HG03025 (cell line): ENCODE data around the gene CHID1.

Source experiments
- ATAC-seq: cut with Tn5 transposase; IDR thresholded peaks from one replicate; pipeline ENCODE4 v1.9.1; 2021; ENCODE audit warnings: mild to moderate bottlenecking, moderate library complexity; ENCODE audit not compliant: unreplicated experiment, low FRiP score

Gene CHID1

GRCh38 chr11:889687-890475 lies 20.7 kb downstream of the CHID1 start:
- no peak for ATAC-seq

DNA sequence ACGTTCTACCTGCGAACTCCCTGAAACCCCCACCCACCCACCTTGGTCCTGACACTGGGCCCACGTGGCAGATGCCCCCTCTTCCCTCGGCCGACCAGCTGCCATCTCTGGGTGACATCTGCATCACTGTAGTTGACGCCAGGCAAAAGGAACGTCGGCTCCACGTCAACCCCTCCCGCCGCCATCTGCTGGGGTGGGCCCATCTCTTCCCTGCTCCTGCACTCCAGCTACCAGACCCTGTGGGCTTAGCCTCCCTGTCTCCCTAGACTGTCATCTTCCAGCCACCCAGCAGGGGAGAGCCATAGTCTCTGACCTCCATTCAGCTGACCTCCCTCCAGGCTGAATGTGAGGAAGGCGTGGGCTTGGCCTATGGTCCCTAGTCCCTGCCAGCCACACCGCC lies 21.4 kb downstream of the CHID1 start:
- no peak for ATAC-seq

DNA sequence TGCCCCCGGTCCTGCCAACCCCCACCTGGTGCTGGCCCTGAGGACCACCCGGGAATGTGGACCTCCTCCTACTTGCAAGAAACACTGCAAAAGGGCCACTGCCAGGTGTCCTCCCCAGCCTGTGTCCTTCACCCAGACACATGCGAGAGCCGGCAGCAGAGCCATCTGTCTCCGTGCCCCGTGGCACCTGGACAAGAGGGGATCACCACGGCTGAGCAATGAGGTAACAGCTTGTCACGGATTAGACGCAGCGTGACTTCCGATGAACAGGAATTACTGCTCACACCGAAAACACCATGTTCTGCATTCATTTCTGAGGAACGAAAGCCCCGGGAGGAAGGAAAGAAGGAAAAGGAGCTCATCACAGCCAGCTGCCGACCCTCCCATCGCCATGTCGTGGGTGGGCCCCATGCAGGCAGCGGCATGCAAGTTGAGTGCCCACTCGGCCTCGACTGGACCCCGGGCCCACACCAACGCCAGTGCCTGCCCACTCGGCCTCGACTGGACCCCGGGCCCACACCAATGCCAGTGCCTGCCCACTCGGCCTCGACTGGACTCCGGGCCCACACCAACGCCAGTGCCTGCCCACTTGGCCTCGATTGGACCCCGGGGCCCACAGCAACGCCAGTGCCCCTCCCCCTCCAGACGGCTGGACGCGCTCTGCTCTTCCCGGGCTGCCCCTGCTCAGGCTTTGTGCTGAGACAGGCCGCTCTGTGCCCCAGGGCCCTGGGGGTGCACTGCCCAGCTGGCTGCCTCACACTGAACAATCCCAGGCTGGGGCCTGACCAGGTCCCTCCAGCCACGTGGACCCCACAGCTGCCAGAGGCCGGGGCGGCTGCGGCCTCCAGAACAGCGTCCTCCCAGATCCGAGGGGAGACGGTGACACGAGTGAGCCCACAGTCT lies 22.0 kb downstream of the CHID1 start:
- ATAC-seq = no peak

- ATAC-seq = no peak
These were observed 23.0 kb downstream of the CHID1 start for GRCh38 chr11:887589-887988.

GRCh38 chr11:886568-886967 lies 24.0 kb downstream of the CHID1 start:
- ATAC-seq = no peak

- ATAC-seq = no peak
These were observed 26.0 kb downstream of the CHID1 start for GRCh38 chr11:884578-885070.

DNA sequence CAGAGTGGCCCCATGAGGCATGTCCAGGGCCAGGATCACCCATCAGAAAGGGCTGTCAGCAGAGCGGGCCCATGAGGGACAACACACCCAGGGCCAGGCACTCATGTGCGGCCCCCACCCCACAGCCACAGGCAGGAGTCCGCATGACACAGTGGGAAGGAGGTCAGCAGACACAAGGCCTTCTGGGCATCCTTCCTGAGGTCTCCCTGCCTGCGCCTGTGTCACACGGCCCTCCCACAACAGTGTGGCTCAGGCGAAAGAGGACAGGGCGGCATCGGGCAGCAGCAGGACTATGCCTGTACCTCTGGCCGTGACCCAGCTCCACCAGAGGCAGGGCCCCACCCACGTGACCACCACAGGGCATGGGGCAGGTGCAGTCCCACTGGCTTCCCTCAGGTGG lies 27.1 kb downstream of the CHID1 start:
- ATAC-seq = no peak

DNA sequence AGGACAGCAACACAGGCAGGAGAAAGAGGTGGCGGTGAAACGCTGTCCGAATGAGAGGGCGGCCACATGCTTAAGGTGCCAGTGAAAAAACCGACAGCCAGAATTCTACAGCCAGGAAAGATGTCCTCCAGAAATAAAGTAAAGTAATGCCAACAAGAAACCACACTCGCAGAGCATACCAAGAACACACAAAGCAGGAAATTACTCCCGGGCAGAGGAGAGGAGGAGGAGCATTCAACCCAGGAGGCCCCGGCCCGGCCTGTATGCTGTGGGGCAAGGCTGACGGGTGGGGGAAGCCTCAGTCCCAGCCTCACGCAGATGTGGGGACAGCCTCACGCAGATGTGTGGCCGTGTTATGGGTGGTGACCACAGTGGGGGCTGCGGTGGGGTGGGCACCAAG lies 28.0 kb downstream of the CHID1 start:
- no peak for ATAC-seq

DNA sequence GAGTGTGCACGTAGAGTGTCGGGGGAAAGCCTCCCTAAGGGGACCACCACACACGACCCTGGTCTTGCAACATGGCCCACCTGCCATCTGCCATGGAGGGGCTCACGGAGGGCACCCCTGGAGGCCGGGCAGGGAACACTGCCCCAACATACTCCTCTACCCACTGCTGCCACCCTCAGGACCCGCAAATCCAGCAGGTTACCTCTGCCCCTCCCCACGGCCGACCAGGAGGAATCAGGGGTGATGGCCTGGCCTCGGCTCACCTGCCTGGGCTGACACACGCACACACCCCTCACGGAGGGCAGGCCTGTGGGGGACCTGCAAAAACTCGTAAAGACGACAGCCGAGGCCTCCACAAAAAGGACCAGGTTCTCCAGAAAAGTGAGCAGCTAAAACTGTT lies 30.2 kb downstream of the CHID1 start:
- ATAC-seq = no peak

DNA sequence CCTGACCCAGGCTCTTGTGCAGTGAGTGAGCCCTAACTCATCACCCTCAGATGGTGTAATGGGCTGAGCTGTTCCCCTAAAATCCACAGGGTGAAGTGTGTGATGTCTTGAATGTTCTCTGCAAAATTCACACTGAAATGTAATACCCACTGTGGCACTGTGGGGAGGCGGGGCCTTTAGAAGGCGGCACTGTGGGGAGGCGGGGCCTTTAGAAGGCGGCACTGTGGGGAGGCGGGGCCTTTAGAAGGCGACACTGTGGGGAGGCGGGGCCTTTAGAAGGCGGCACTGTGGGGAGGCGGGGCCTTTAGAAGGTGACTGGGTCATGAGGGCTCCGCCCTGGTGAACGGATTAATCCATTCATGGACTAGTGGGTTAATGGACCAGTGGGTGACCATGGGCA lies 33.0 kb downstream of the CHID1 start:
- no peak for ATAC-seq

DNA sequence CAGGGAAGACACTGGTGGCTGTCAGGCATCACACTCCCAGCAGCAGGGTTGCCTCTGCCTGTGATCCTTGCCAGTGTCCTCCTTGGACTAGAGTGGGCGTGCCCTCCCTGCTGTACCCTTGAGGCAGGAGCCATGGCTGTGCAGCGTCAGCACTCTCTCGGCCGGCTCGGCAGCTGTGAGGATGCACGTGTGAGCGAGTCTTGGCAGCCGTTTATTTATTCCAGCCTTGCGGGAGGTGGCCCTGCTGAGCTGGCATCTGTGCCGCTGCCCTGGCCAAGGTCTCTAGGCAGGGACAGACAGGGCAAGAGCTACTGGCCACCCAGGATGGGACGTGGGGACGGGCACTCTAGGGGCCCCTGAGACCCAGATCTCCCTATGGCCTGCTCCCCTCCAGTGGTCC lies 34.1 kb downstream of the CHID1 start:
- ATAC-seq = no peak

DNA sequence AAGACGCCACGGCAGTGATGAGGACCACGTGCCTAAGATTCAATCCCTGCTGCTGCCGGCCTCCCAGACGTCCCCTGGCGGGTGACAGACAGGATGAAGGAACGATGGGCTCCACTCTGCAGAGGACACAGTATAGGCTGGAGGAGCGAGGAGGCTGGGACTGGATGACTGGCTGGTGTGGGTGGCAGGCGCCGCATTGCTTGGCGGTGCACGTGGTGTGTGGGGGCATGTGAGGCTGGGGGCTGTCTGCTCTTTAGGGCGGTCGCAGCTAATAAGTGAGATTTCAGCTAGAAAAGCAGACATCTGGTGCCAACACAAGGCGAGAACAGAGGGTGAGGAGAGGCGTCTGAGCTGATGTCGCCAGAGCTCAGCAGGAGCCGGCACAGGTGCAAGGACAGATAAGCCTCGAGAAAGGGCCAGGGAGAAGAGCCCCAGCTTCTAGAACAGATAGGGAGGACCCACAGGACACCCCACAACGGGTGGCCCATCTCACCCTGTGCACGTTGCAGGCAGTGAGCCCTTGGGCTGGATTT lies 34.8 kb downstream of the CHID1 start:
- ATAC-seq = no peak

DNA sequence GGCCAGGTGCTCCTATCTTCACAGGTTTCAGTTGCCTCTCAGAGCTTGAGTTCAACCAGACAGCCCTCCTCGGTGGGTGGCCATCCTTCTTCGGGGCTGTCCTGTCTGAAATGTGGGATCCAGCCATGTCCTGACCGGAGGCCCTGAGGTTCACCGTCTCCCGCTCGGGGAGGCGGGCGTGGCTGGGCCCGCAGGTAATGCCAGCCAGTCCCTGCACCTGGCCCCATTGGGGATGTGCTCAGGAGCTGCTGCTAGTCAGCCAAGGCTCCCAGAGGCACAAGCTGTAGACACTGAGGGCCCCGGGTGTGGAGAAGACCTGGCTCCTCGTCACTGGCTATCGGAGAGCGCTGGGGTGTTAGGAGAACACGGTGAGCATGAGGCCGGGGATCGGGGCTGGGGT lies 35.4 kb downstream of the CHID1 start:
- no peak for ATAC-seq

- ATAC-seq = no peak
These were observed 36.9 kb downstream of the CHID1 start for GRCh38 chr11:873706-874105.

GRCh38 chr11:872799-873198 lies 37.8 kb downstream of the CHID1 start:
- no peak for ATAC-seq

- ATAC-seq = no peak
These were observed 39.1 kb downstream of the CHID1 start for GRCh38 chr11:871472-871871.

- no peak for ATAC-seq
These were observed 40.2 kb downstream of the CHID1 start for GRCh38 chr11:870418-870817.

GRCh38 chr11:870127-870413 lies 40.5 kb downstream of the CHID1 start:
- no peak for ATAC-seq

DNA sequence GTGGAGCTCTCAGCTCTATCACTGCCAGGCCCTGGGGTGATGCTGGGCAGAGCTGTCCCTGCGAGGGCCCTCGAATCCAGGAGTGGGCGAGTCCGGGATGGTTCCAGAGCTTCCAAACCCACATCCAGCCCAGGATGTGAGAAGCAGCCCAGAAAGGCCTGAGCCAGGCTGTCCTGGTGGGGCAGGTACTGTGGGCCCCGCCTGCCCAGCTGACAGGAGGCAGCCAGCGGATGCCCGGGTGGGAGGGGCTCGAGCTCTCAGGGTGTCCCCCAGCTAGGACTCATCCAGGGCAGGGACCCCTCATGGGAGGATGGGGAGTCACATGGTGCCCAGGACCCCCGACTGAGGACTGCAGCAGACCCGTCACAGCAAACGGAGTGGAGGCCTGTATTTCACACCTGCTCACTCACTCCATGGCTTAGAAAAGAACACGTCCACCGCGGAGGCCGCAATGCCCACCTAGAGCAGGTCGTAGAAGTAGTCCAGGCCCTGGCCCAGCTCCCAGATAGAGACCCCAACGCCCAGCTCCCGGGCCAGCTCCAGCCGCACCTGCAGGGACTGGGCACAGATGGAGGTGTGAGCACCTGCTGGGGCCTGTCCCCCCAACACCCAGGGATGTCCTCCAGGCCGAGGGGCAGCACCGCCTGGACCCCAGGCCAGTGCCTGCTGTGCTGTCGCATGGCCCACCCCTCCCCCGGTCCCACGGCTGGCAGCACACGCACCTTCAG lies 41.0 kb downstream of the CHID1 start:
- no peak for ATAC-seq

- ATAC-seq = no peak
These were observed 41.8 kb downstream of the CHID1 start for GRCh38 chr11:868802-869201.

- no peak for ATAC-seq
These were observed 42.2 kb downstream of the CHID1 start for GRCh38 chr11:868394-868793.
